AG09319 (cell line): Measurements from ENCODE around the gene ITGA2B.

Source experiments
- DNase-seq: peaks from one replicate; pipeline ENCODE4 v3.0.0-alpha.2; 2010; ENCODE audit warnings: low read depth; ENCODE audit errors: extremely low read depth
- TF ChIP-seq, protein P1 (sequence below): IDR thresholded peaks from 2 replicates; pipeline ENCODE4 v1.5.1; 2011; ENCODE audit warnings: low read depth, mild to moderate bottlenecking, inconsistent platforms, low read length, moderate library complexity

ITGA2B gene

DNA sequence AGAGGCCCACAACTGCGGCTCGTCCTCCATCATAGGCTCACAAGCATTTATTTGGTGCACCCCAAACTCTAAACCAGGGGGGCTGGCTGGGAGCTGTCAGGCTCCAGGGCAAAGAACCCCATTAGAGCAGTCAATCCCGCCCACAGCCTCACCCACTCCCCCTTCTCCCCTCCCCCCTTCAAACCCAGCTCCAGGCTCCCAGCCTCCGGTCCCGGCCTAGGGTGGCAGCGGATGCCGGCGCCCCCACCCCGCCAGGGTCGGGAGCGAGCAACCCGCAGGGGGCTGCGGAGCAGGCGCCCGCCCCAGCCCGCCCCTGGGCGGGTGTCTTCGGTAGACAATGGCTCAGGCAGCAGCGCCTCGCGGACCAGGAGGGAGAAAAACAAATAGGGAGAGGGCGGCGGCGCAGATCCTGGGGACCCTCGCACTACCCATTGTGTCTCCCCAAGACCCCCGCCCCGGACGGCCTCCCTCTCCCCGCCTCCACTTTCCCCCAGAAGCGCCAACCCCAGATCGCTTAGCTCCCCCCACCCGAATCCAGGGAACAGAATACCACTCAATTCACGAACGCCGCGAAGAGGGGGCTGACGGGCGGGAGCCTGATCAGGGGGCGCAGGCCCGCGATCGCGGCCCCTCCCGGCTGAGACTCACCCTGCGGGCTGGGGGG lies 26.4 kb downstream of the ITGA2B start:
- TF ChIP-seq, protein P1, sequence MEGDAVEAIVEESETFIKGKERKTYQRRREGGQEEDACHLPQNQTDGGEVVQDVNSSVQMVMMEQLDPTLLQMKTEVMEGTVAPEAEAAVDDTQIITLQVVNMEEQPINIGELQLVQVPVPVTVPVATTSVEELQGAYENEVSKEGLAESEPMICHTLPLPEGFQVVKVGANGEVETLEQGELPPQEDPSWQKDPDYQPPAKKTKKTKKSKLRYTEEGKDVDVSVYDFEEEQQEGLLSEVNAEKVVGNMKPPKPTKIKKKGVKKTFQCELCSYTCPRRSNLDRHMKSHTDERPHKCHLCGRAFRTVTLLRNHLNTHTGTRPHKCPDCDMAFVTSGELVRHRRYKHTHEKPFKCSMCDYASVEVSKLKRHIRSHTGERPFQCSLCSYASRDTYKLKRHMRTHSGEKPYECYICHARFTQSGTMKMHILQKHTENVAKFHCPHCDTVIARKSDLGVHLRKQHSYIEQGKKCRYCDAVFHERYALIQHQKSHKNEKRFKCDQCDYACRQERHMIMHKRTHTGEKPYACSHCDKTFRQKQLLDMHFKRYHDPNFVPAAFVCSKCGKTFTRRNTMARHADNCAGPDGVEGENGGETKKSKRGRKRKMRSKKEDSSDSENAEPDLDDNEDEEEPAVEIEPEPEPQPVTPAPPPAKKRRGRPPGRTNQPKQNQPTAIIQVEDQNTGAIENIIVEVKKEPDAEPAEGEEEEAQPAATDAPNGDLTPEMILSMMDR = no peak
- no peak for DNase-seq

DNA sequence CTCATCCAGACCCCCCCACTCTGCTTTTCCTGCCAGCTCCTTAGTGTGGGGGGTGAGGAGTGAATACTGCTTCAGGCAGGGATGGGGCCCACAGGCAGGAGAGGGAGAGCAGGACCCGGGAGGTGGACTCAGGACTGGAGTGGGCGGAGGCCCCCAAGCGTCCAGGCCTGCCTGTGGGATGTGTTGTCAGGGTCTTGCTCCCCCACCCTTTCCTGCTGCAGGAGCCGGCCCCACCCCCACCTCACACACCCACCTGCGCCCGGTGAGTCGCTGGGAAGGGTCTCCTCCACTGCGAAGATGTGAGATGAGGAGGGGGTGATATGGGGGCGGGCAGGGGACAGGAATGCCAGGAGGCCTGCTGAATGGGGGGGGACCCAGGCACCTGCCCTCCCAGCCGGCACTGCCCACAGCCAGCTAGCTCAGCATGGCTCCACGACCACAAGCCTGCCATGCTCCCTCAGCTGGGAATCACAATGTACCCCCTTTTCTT lies 26.9 kb downstream of the ITGA2B start:
- DNase-seq = no peak

DNA sequence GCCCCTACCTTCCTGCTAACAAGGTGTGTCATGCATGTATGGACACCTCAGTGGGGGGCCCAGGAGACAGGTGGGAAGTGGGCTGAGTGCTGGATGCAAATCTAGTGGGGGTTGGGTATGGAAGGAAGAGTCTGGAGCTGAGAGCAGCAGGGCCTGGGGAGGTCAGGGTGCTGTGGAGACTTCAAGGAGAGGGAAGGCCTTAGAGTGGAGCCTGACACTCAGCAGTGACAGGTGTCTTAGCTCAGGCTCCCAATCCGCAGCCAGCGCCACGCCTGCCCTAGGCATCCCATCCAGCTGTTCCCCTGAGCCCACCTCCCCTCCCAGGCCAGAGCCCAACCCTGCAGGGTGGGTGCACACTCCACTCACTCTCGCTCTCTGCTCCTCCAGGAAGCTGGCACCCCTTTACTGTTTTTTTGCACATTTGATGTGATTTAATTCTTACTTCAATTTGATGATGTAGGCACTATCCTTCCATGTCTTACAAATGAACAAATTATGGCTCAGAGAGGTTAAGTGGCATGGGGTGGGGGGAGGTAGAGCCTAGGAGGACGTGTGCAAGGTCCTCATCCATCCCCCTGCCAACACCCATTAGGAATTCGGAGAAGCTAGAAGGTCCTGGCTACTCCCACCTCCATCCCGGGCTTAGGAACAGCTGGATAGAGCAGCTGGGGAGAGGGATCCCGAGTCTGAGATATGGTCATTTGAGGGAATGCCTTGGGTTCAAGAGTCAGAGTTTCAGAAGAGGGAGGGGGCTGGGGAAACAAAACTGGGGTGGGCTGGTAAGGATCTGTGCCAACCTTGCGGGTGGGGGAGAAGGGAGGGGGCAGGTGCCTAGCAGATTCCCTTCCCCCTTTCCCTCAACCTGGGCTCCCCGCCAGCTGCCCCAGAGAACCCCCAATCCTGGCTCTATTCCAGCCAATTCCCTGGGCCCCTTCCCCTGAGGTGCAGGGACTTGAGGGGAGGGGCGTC lies 27.9 kb downstream of the ITGA2B start:
- TF ChIP-seq, protein P1 = no peak
- DNase-seq = no peak

More for the DNA sequence above, 26.9 kb downstream of the ITGA2B start:
- TF ChIP-seq, protein P1 = no peak

DNA sequence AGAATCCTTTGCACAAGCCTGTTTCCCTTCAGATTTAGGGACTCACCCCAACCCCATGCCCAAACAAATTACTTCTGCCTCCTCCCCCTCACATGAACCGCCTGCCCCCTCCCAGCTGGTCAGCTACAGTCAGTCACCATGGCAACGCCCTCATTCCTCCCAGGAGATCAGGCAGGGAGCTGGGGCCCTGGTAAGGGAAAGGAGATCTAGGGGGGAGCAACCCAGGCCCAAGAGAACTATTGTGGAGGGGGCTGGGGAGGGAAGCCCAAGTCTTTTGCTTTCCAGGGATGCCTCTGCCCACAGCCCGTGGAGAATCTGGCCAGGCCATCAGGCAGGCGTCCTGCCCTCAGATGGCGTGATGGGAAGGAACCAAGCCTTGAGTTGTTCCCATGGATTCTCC lies 28.6 kb downstream of the ITGA2B start:
- TF ChIP-seq, protein P1 = no peak
- no peak for DNase-seq

DNA sequence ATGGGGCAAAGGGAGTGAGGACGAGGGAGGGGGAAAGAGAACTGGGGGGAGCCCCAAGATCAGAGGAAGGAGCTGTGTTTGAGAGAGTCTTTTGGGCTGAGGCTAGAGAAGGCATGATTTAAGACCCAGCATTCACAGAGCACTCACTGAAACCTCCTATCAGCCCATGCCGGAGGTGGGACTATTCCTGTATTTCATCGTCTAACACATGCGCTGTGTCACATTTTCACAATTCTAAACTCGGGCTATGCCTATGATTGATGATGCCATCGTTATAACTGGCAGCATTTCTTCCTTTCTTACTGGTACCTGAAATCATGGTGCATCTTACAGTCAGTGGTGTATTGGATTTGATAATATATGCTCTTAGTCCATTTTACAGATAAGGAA lies 29.3 kb downstream of the ITGA2B start:
- TF ChIP-seq, protein P1 = no peak
- no peak for DNase-seq

DNA sequence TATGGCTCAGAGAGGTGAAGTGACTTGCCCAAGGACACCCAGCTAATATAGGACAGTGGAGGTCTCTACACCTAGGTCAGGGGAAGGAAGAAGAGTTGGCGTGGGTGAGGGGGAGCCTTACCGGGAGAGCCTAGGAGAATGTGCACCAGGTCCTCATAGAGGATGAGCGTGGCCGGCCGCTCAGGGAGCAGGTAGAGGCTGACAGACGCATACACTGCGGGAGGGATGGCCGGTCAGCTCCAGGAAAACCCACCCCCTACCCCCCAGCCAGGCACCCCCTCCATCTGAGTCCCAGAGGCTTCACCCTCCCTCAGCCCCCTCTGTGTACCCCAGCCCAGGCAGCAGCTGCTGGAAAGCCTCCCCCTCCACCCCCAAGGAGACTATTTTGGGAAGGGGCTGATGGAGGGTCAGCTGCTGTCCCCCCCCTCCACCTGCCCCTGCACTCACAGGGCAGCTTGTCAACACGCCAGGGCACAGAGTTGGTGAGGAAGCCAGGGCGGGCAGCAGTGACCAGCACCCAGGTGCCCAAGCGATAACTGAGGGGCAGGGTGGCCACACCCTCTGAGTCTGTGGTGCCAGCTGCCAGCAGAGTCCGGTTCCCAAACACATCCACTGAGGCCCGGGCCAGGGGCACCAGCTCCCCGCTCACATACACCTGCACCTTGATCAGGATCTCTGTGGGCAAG lies 29.8 kb downstream of the ITGA2B start:
- TF ChIP-seq, protein P1 = no peak
- no peak for DNase-seq
